ENCODE measurements around the gene GLRX3. TPM values are rescaled to one million over a fixed set of nuclear protein-coding genes. Genes with fewer than 3 reads are reported as not detected.

GLRX3 gene
- total RNA-seq, 1 experiment from 2014 or later: 188 TPM

GRCh38 chr10:130135676-130136225 lies 440 bp upstream of the GLRX3 start:
- ChIA-PET POLR2A (interaction anchor here (0.7 kb wide), 2 partner anchors 25 to 407 kb away, joined by 3 to 4 read pairs; partner anchors contain the start of gene C10orf143), CTCF (interaction anchor here (0.6 kb wide), 1 partner anchor 1035 kb away, joined by 3 read pairs; no protein-coding TSS in a partner anchor)
- Histone ChIP-seq H3K9me3 (ENCODE audit: control insufficient read depth, insufficient read depth, low read depth, low read length) (no peaks in the 10 kb centered on the region), H3K4me3 (ENCODE audit: low read depth in 2 of 2, low read length in 2 of 2) (peak overlapping the region; percentile 76 to 97), H3K27me3 (ENCODE audit: control insufficient read depth, insufficient read depth, low read length) (no peaks in the 10 kb centered on the region), H3K4me1 (ENCODE audit: control insufficient read depth, insufficient read depth, low read length) (peaks cover 23% of the 10 kb centered on the region), H3K36me3 (ENCODE audit: control insufficient read depth, insufficient read depth, low read length) (peaks cover 4% of the 10 kb centered on the region; the same call in 1 of the 2 replicates), H3K27ac (ENCODE audit: low read length) (peak overlapping the region; percentile 77)
- BruUV-seq (replicated peaks): no TSS peak
- intact Hi-C loops (cut with micrococcal nuclease; ENCODE audit: unreplicated experiment): loop anchor here (2.0 kb wide), 1 partner anchor 25 kb away; the partner anchor contains the start of gene C10orf143
- in situ Hi-C loops (cut with HindIII; ENCODE audit: low pct_unique_long_range_greater_than_20kb, low sequenced_read_pairs): no loop called here
- ATAC-seq (peak; percentile 19), DNase-seq (ENCODE audit: low read depth, low spot score) (no peak)
- TF ChIP-seq TCF7L2 (IDR thresholded peaks at IDR 0.05; ENCODE audit: low read depth, low read length) (no peak), POLR2AphosphoS5 (IDR thresholded peaks at IDR 0.05; ENCODE audit: low read depth, low read length) (no peak), SIN3A (IDR thresholded peaks at IDR 0.05; ENCODE audit: borderline replicate concordance, insufficient read depth, low read depth, low read length) (no peak; the same call in 1 of the 2 replicates), REST (IDR thresholded peaks at IDR 0.05; ENCODE audit: insufficient read depth in 1 of 2, low read depth in 2 of 2, low read length in 1 of 2) (no peak), CTCF (IDR thresholded peaks at IDR 0.05) (no peak)

GRCh38 chr10:130137090-130137448 lies 878 bp downstream of the GLRX3 start:
- ChIA-PET CTCF (no interaction called here), POLR2A (no interaction called here)
- no peaks in the 10 kb centered on the region for H3K27me3 ChIP-seq (ENCODE audit: control insufficient read depth, insufficient read depth, low read length)
- H3K4me3 ChIP-seq (ENCODE audit: low read depth in 2 of 2, low read length in 2 of 2): peak overlapping the region; percentile 76 to 97
- intact Hi-C loops (cut with micrococcal nuclease; ENCODE audit: unreplicated experiment): loop anchor here (2.0 kb wide), 1 partner anchor 26 kb away; the partner anchor contains the start of gene C10orf143
- no peak for TF ChIP-seq POLR2AphosphoS5 (IDR thresholded peaks at IDR 0.05; ENCODE audit: low read depth, low read length)
- TF ChIP-seq SIN3A (IDR thresholded peaks at IDR 0.05; ENCODE audit: borderline replicate concordance, insufficient read depth, low read depth, low read length): no peak
- TF ChIP-seq TCF7L2 (IDR thresholded peaks at IDR 0.05; ENCODE audit: low read depth, low read length): no peak
- no peak for TF ChIP-seq REST (IDR thresholded peaks at IDR 0.05; ENCODE audit: insufficient read depth in 1 of 2, low read depth in 2 of 2, low read length in 1 of 2)
- no peak for TF ChIP-seq CTCF (IDR thresholded peaks at IDR 0.05)
- in situ Hi-C loops (cut with HindIII; ENCODE audit: low pct_unique_long_range_greater_than_20kb, low sequenced_read_pairs): no loop called here
- no TSS peak for BruUV-seq (replicated peaks)
- peaks cover 30% of the 10 kb centered on the region for H3K4me1 ChIP-seq (ENCODE audit: control insufficient read depth, insufficient read depth, low read length)
- H3K27ac ChIP-seq (ENCODE audit: low read length): peak overlapping the region; percentile 77
- H3K36me3 ChIP-seq (ENCODE audit: control insufficient read depth, insufficient read depth, low read length): peaks cover 4% of the 10 kb centered on the region; the same call in 1 of the 2 replicates
- DNase-seq (ENCODE audit: low read depth, low spot score) (no peak), ATAC-seq (peak; percentile 14)
- H3K9me3 ChIP-seq (ENCODE audit: control insufficient read depth, insufficient read depth, low read depth, low read length): no peaks in the 10 kb centered on the region

All from Panc1 (cell line).